Fibroblast of skin of right quadriceps (primary cell): ENCODE results near the gene SHISA8.
A peak's percentile ranks its signal among the peaks of the same experiment; 100 is the strongest.
"Not testable (repeated sequence)": the region's sequence is repeated elsewhere in the genome, so short reads cannot be mapped to it uniquely, and the experiment has no call there.

Experiments
- DNase-seq: peaks from one replicate; pipeline ENCODE4 v3.0.0-alpha.2; 2013

Gene SHISA8

GRCh38 chr22:41915035-41915785, at the start of gene SHISA8:
SHISA8 (minus strand) TSS chr22:41915074; CDS start chr22:41914667, 407 bp downstream.
- DNase-seq, result peak; percentile 32

DNA sequence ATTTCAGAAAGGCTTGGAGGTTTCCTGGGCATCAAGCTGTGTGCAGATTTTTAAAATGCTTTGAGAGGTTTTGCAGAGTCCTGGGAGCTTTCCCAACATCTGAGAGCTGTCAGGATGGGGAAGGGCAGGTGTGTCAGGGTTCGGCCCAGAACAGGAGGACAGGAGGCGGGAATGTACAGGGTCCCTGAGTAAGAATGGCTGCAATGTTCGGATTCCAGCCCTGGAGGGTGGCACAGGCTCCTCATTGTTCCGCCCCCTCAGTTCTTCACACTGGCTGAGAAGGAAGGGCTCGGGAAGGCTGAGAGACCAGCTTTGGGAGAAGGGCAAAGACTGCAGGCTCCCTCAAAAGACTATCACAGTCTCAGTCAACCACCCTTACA, 49.2 kb upstream of the SHISA8 start:
- DNase-seq, result no peak

DNA sequence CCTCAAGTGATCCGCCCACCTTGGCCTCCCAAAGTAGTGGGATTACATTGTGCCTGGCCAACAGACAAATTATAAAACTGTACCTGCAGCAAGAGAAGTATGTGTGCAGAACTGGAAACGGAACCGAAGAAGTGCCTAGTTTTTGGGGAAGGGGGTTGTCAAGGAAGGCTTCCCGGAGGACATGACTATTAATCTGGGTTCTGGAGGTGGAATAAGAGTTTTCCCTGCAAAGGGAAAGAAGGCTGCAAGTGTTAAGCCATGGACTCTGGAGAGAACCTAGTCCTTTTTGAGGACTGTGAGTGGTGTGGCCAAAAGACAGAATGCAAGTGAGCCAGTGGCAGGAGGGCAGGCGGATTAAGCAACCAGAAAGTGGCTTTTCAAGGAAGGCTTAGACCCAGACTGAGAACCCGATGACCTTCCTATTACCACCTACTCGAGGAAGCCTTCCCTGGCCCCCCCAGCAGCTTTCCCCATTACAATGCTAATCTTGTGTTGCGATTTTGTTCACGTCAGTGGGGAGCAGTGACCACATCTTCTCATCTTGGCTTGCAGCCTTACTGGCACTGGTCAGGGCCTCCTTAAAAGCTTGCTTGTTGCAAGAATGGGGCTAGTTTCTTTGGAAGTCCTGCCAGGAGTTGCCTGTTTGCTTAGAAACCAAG, 48.7 kb upstream of the SHISA8 start:
- no peak for DNase-seq

- no peak for DNase-seq
These were observed 43.2 kb upstream of the SHISA8 start for GRCh38 chr22:41957941-41958556.

GRCh38 chr22:41952713-41953112, 37.8 kb upstream of the SHISA8 start:
- no peak for DNase-seq

GRCh38 chr22:41951898-41952474, 37.1 kb upstream of the SHISA8 start, which contains the start of gene SMIM45:
SMIM45 (plus strand) TSS chr22:41952150.
- DNase-seq, result no peak

DNA sequence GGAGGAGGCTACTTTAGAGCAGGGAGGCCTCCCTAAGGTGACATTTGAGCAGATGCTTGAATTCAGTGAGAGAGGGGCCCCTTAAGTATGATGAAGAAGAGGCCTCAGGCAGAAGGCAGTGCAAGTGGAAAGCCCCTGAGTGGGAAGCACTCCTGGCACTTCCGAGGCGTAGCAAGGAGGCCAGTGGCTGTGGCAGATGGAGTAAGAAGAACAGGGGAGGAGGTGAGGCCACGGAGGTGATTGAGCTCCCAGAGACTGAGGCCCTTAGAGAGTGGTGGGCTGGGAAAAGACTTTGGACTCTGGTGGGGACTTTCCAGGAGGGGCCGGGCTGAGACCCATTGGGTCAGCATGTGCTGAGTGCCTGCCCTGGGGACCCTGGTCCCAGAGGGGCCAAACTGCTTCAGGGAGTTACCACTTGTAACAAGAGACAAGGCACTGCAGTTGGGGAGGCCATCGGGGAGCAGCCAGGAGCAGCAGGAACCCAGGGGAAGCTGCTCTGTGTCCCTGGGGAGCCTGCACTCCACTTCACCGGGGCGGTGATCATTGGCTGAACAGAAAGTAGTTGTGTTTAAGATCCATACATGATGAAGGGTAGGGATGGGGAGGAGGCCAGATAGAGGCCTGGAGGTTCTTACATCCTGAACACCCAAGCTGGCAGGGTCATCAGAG, 34.6 kb upstream of the SHISA8 start:
- DNase-seq, result no peak

DNA sequence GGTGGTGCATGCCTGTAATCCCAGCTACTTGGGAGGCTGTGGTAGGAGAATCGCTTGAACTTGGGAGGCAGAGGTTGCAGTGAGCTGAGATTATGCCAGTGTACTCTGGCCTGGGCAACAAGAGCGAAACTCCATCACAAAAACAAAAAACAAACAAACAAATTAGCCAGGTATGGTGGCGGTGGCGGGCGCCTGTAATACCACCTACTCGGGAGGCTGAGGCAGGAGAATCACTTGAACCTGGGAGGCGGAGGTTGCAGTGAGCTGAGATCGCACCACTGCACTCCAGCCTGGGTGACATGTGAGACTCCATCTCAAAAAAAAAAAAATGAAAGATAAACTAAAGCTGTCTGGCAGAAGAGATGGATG, 34.0 kb upstream of the SHISA8 start:
- DNase-seq, result not testable (repeated sequence)

- no peak for DNase-seq
These were observed 33.3 kb upstream of the SHISA8 start for GRCh38 chr22:41948142-41948541.

GRCh38 chr22:41947424-41948080, 32.7 kb upstream of the SHISA8 start:
- no peak for DNase-seq

- peak; percentile 94 for DNase-seq
These were observed 32.0 kb upstream of the SHISA8 start, which contains the start of gene CENPM for GRCh38 chr22:41946629-41947423. CENPM (minus strand) TSS chr22:41947152; CDS start chr22:41947076, 76 bp downstream.

DNA sequence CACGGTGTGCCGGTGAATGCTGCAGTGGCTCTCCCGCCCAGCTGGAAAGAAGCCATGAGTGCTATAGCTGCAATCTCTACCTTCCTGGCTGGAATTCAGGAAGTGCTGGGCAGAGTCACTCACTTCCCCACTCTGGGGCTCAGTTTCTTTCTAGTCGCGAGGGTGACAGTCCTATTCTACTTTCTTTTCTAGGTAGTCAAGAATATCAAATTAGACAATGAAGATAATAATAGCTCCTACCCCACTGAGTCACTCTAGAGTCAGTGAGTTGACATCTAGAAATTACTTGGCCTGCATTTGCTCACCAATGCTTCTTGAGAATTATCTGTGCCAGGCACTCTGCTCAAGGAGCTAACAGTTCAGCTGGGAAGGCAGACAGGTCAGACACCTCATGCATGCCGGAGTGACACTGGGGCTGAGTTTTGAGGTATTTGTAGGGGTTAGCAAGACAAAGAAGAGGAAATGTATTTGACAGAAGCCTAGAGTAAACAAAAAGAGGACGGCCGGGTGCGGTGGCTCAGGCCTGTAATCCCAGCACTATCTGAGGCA, 28.9 kb upstream of the SHISA8 start:
- no peak for DNase-seq

- DNase-seq, result peak; percentile 81
These were observed 26.2 kb upstream of the SHISA8 start for GRCh38 chr22:41940832-41941765.

GRCh38 chr22:41939981-41940831, 25.3 kb upstream of the SHISA8 start:
- DNase-seq, result no peak

- no peak for DNase-seq
These were observed 22.0 kb upstream of the SHISA8 start for GRCh38 chr22:41936894-41937169.

GRCh38 chr22:41935509-41935908, 20.6 kb upstream of the SHISA8 start:
- no peak for DNase-seq

- no peak for DNase-seq
These were observed 20.1 kb upstream of the SHISA8 start for GRCh38 chr22:41935015-41935351.

GRCh38 chr22:41934284-41935014, 19.6 kb upstream of the SHISA8 start:
- no peak for DNase-seq
